DOHH2 (cell line): ENCODE results near the gene PGA5.

Experiments
- CTCF ChIP-seq: fragments of 200-600 bp; sonication (generic); IDR thresholded peaks from one replicate; pipeline ENCODE4 v1.5.1; 2014; ENCODE audit warnings: antibody characterized with exemption, mild to moderate bottlenecking, low read depth, low read length; ENCODE audit not compliant: poor library complexity, severe bottlenecking
- EZH2phosphoT487 ChIP-seq: fragments of 200-600 bp; sonication (generic); IDR thresholded peaks from 2 replicates; pipeline ENCODE4 v1.6.1; 2017; ENCODE audit warnings: borderline replicate concordance, mild to moderate bottlenecking, antibody characterized with exemption, low read length, moderate library complexity, mixed read lengths

- TF ChIP-seq CTCF (no peak), EZH2phosphoT487 (no peak)
Observed at GRCh38 chr11:61278001-61278470, 37.1 kb downstream of the PGA5 start.
